Naive thymus-derived CD4-positive, alpha-beta T cell (primary cell): ENCODE measurements around the gene USP48. TPM values are rescaled to one million over a fixed set of nuclear protein-coding genes. Genes with fewer than 3 reads are reported as not detected.
"Not testable (repeated sequence)": the region's sequence is repeated elsewhere in the genome, so short reads cannot be mapped to it uniquely, and the experiment has no call there.

ENCODE experiments used
- ATAC-seq: fragments of 150-1000 bp; cut with Tn5 transposase; 2 replicates; pipeline ENCODE4 v1.10.0; 2021; ENCODE audit warnings: mild to moderate bottlenecking, moderate library complexity
- CTCF ChIA-PET: fragments of 350-600 bp; sonication (Branson Sonifier 250); formaldehyde crosslinking; loops from one replicate; lab custom pipeline; 2021; ENCODE audit warnings: antibody characterized with exemption; lab: Charles Lee
- POLR2A ChIA-PET: fragments of 350-600 bp; sonication (Branson Sonifier 250); formaldehyde crosslinking; loops from one replicate; lab custom pipeline; 2021; ENCODE audit warnings: antibody characterized with exemption, inconsistent platforms; lab: Charles Lee
- DNase-seq, 9 donors: peaks; one replicate each; pipeline versions ENCODE4 v3.0.0 to v3.0.0-alpha.2; 2020 to 2022; ENCODE audit warnings: mixed read lengths in 1 of 9
- H3K27ac ChIP-seq: one replicate; pipeline ENCODE4 v1.7.0; 2013; ENCODE audit warnings: mild to moderate bottlenecking, low read depth, low read length, moderate library complexity
- H3K27me3 ChIP-seq, 2 donors: one replicate each; pipeline ENCODE4 v1.7.0; 2013; ENCODE audit warnings: low read length in 2 of 2, mild to moderate bottlenecking in 2 of 2, moderate library complexity in 2 of 2; ENCODE audit not compliant: control insufficient read depth in 2 of 2, insufficient read depth in 2 of 2
- H3K36me3 ChIP-seq, 3 experiments: 1 replicate in 2 of 3; 2 replicates in 1 of 3; pipeline ENCODE4 v1.7.0; 2013; ENCODE audit warnings: low read length in 3 of 3, mild to moderate bottlenecking in 3 of 3, moderate library complexity in 1 of 3; ENCODE audit not compliant: insufficient read depth in 3 of 3, control insufficient read depth in 2 of 3
- H3K4me1 ChIP-seq, 2 donors: one replicate each; pipeline ENCODE4 v1.7.0; 2013; ENCODE audit warnings: low read length in 2 of 2, mild to moderate bottlenecking in 2 of 2, moderate library complexity in 1 of 2; ENCODE audit not compliant: control insufficient read depth in 2 of 2, insufficient read depth in 2 of 2
- H3K4me3 ChIP-seq: 2 replicates; pipeline ENCODE4 v1.7.0; 2013; ENCODE audit warnings: mild to moderate bottlenecking, low read length
- H3K9me3 ChIP-seq, 3 experiments: 1 replicate in 2 of 3; 2 replicates in 1 of 3; pipeline ENCODE4 v1.7.0; 2013; ENCODE audit warnings: low read length in 3 of 3; ENCODE audit not compliant: control insufficient read depth in 2 of 3
- H3K27ac Mint-ChIP-seq, 9 donors: one replicate each; pipeline ENCODE4 v1.8.0; 2020 to 2022; ENCODE audit warnings: mixed read lengths in 9 of 9, mild to moderate bottlenecking in 8 of 9, moderate library complexity in 5 of 9, inconsistent platforms in 2 of 9
- H3K27me3 Mint-ChIP-seq, 5 donors: one replicate each; pipeline ENCODE4 v1.8.0; 2021 to 2022; ENCODE audit warnings: mixed read lengths in 5 of 5, mild to moderate bottlenecking in 1 of 5
- H3K36me3 Mint-ChIP-seq, 5 donors: one replicate each; pipeline ENCODE4 v1.8.0; 2020 to 2022; ENCODE audit warnings: mixed read lengths in 5 of 5, mild to moderate bottlenecking in 3 of 5, inconsistent platforms in 1 of 5
- H3K4me1 Mint-ChIP-seq, 7 donors: one replicate each; pipeline ENCODE4 v1.8.0; 2020 to 2022; ENCODE audit warnings: mixed read lengths in 7 of 7, mild to moderate bottlenecking in 3 of 7, inconsistent platforms in 1 of 7
- H3K4me3 Mint-ChIP-seq, 10 donors: one replicate each; pipeline ENCODE4 v1.8.0; 2020 to 2022; ENCODE audit warnings: mild to moderate bottlenecking in 10 of 10, mixed read lengths in 10 of 10, moderate library complexity in 6 of 10, inconsistent platforms in 2 of 10
- H3K9me3 Mint-ChIP-seq, 11 donors: one replicate each; pipeline ENCODE4 v1.8.0; 2020 to 2022; ENCODE audit warnings: mixed read lengths in 11 of 11, mild to moderate bottlenecking in 4 of 11, inconsistent platforms in 1 of 11, moderate library complexity in 1 of 11
- intact Hi-C, 2 donors: fragments of 100-400 bp; cut with micrococcal nuclease; formaldehyde crosslinking; loops; one replicate each; pipeline ENCODE4 v1.15.1; 2023
- polyA plus RNA-seq, 2 donors: library from polyadenylated mRNA; unstranded; fragments of 300-500 nt; fragmentation: Illumina TruSeq; gene quantifications; one replicate each; pipeline ENCODE4 v1.2.3, GENCODE V29; 2021
- total RNA-seq, 6 experiments: library from RNA in 5 of 6; stranded (reverse) in 5 of 6; gene quantifications; 1 replicate in 5 of 6; 2 replicates in 1 of 6; pipeline ENCODE4 v1.2.3 and lab custom pipeline; 2021 to 2026

The USP48 gene
- total and polyA plus RNA-seq, 7 experiments from 2014 or later = 34.8 to 107 (median 79.5) TPM

DNA sequence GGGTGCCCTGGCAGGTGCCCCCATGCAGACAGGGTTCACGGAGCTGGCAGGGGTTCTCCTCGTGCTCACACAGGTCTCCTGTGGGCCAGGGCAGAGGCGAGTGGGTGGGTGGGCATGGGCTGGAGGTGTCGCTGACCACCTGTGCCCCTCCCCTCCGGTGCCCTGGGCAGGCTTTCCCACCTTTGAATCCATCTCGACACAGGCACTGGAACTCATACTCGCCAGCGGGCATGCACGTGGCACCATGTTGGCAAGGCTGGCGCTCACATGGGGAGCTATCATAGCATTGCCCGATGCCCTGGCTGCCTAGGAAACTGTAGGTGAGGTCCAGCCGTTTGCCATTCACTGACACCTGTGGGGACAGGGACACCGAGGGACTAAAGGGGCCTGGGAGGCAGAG, 45.1 kb upstream of the USP48 start:
- peaks cover 0 to 4% (median 0%) of the 10 kb centered on the region in 5 donors for H3K27me3 Mint-ChIP-seq
- Histone ChIP-seq H3K9me3 (peaks cover 0 to 2% (median 0%) of the 10 kb centered on the region in 3 experiments), H3K27me3 (no peaks in the 10 kb centered on the region), H3K27ac (no peak overlapping the region), H3K4me1 (no peaks in the 10 kb centered on the region), H3K4me3 (no peak overlapping the region), H3K36me3 (peaks cover 0 to 6% (median 0%) of the 10 kb centered on the region in 3 experiments)
- peaks cover 0 to 7% (median 3%) of the 10 kb centered on the region in 11 donors for H3K9me3 Mint-ChIP-seq
- H3K36me3 Mint-ChIP-seq = peaks cover 3 to 6% (median 5%) of the 10 kb centered on the region in 5 donors
- H3K27ac Mint-ChIP-seq = no peak overlapping the region
- H3K4me1 Mint-ChIP-seq = peaks cover 0 to 2% (median 0%) of the 10 kb centered on the region in 7 donors
- DNase-seq (no peak), ATAC-seq (no peak)
- POLR2A ChIA-PET = no interaction called here
- CTCF ChIA-PET = interaction anchor here (0.7 kb wide), 1 partner anchor 47 kb away, joined by 3 read pairs; no protein-coding TSS in a partner anchor
- intact Hi-C loops = no loop called here
- no peak overlapping the region for H3K4me3 Mint-ChIP-seq

- Mint-ChIP-seq H3K36me3 (no peaks in the 10 kb centered on the region), H3K27ac (peak overlapping the region in 1 of 9 donors; percentile 59), H3K4me3 (no peak overlapping the region), H3K9me3 (no peaks in the 10 kb centered on the region), H3K4me1 (no peaks in the 10 kb centered on the region), H3K27me3 (peaks cover 0 to 4% (median 0%) of the 10 kb centered on the region in 5 donors)
- ChIA-PET POLR2A (no interaction called here), CTCF (no interaction called here)
- Histone ChIP-seq H3K27me3 (no peaks in the 10 kb centered on the region), H3K36me3 (no peaks in the 10 kb centered on the region), H3K4me1 (no peaks in the 10 kb centered on the region), H3K4me3 (no peak overlapping the region), H3K9me3 (no peaks in the 10 kb centered on the region), H3K27ac (no peak overlapping the region)
- DNase-seq = no peak
- no peak for ATAC-seq
- intact Hi-C loops = no loop called here
Observed at GRCh38 chr1:21827141-21827679, 44.3 kb upstream of the USP48 start.

DNA sequence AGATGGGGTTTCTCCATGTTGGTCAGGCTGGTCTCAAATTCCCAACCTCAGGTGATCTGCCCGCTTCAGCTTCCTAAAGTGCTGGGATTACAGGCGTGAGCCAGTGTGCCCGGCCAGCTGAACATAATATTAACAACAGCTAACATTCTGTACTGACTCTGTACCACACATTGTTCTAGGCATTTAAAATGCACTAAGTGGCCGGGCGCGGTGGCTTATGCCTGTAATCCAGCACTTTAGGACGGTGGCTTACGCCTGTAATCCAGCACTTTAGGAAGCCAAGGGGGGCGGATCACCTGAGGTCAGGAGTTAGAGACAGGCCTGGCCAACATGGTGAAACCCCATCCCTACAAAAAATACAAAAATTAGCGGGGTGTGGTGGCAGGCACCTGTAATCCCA, 43.7 kb upstream of the USP48 start:
- H3K9me3 ChIP-seq, ATAC-seq, H3K4me3 Mint-ChIP-seq, H3K27me3 Mint-ChIP-seq, H3K36me3 ChIP-seq, POLR2A ChIA-PET, H3K4me1 Mint-ChIP-seq, H3K4me1 ChIP-seq, H3K27ac ChIP-seq, H3K27me3 ChIP-seq, H3K27ac Mint-ChIP-seq, intact Hi-C loops, H3K4me3 ChIP-seq, H3K9me3 Mint-ChIP-seq, H3K36me3 Mint-ChIP-seq, DNase-seq: not testable (repeated sequence)
- CTCF ChIA-PET = interaction anchor here (0.6 kb wide), 1 partner anchor 97 kb away, joined by 3 read pairs; no protein-coding TSS in a partner anchor

DNA sequence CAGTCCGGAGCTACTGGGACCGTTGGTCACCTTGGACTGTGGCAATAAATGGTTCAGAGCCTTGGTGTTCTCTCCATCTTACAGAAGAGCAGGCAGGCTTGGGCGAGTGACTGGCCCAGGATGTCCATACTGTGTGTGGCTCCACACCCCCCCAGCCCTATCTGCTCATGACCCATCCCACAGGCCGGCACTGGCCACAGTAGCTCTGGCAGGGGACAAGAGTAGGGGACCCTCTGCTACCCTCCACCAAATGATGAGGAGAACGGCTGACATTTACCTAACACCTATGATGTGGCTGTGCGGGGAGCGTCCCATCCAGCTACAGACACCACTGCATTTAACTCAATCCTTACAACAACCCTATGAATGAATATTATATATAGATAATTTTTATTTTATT, 42.4 kb upstream of the USP48 start:
- H3K27ac Mint-ChIP-seq = no peak overlapping the region
- Histone ChIP-seq H3K9me3 (no peaks in the 10 kb centered on the region), H3K4me3 (no peak overlapping the region), H3K4me1 (no peaks in the 10 kb centered on the region), H3K27ac (no peak overlapping the region), H3K36me3 (no peaks in the 10 kb centered on the region), H3K27me3 (no peaks in the 10 kb centered on the region)
- intact Hi-C loops = no loop called here
- ChIA-PET POLR2A (interaction anchor here (1.3 kb wide), 1 partner anchor 43 kb away, joined by 4 read pairs; the partner anchor contains the start of gene USP48), CTCF (no interaction called here)
- H3K27me3 Mint-ChIP-seq = peaks cover 0 to 4% (median 0%) of the 10 kb centered on the region in 5 donors
- H3K36me3 Mint-ChIP-seq = no peaks in the 10 kb centered on the region
- H3K4me3 Mint-ChIP-seq = no peak overlapping the region
- ATAC-seq (no peak), DNase-seq (no peak)
- peaks cover 0 to 2% (median 0%) of the 10 kb centered on the region in 11 donors for H3K9me3 Mint-ChIP-seq
- H3K4me1 Mint-ChIP-seq = no peaks in the 10 kb centered on the region

- Mint-ChIP-seq H3K4me3 (no peak overlapping the region), H3K4me1 (no peaks in the 10 kb centered on the region), H3K27me3 (peaks cover 0 to 4% (median 0%) of the 10 kb centered on the region in 5 donors), H3K27ac (no peak overlapping the region), H3K9me3 (peaks cover 0 to 2% (median 0%) of the 10 kb centered on the region in 11 donors), H3K36me3 (no peaks in the 10 kb centered on the region)
- no peaks in the 10 kb centered on the region for H3K9me3 ChIP-seq
- intact Hi-C loops = no loop called here
- POLR2A ChIA-PET = interaction anchor here (1.3 kb wide), 1 partner anchor 42 kb away, joined by 4 read pairs; the partner anchor contains the start of gene USP48
- ATAC-seq = no peak
- DNase-seq = no peak
- no peak overlapping the region for H3K4me3 ChIP-seq
- no peaks in the 10 kb centered on the region for H3K4me1 ChIP-seq
- no peaks in the 10 kb centered on the region for H3K27me3 ChIP-seq
- CTCF ChIA-PET = no interaction called here
- H3K36me3 ChIP-seq = no peaks in the 10 kb centered on the region
- no peak overlapping the region for H3K27ac ChIP-seq
Observed at GRCh38 chr1:21824926-21825325, 42.0 kb upstream of the USP48 start.

GRCh38 chr1:21823980-21824702, 41.2 kb upstream of the USP48 start:
- Histone ChIP-seq H3K9me3 (no peaks in the 10 kb centered on the region), H3K27ac (no peak overlapping the region), H3K4me3 (no peak overlapping the region), H3K36me3 (no peaks in the 10 kb centered on the region), H3K4me1 (no peaks in the 10 kb centered on the region), H3K27me3 (no peaks in the 10 kb centered on the region)
- CTCF ChIA-PET = no interaction called here
- Mint-ChIP-seq H3K27ac (peak overlapping the region in 1 of 9 donors; percentile 72), H3K36me3 (no peaks in the 10 kb centered on the region), H3K4me3 (no peak overlapping the region), H3K4me1 (no peaks in the 10 kb centered on the region), H3K9me3 (peaks cover 0 to 2% (median 0%) of the 10 kb centered on the region in 11 donors), H3K27me3 (peaks cover 0 to 4% (median 0%) of the 10 kb centered on the region in 5 donors)
- ATAC-seq (no peak), DNase-seq (no peak)
- intact Hi-C loops = no loop called here
- POLR2A ChIA-PET = no interaction called here
